HG03064 (cell line): ENCODE measurements around the gene SCARF2.
"Not testable (repeated sequence)": the region's sequence is repeated elsewhere in the genome, so short reads cannot be mapped to it uniquely, and the experiment has no call there.

Experiments used
- ATAC-seq: cut with Tn5 transposase; IDR thresholded peaks from one replicate; pipeline ENCODE4 v1.9.1; 2021; ENCODE audit warnings: low read depth; ENCODE audit not compliant: unreplicated experiment

SCARF2 gene

GRCh38 chr22:20437613-20438426, at the start of gene SCARF2:
TSS of gene SCARF2 (minus strand) at chr22:20437825. CDS start at chr22:20437754, 71 bp downstream.
- no peak for ATAC-seq

- no peak for ATAC-seq
These were observed 48.6 kb upstream of the SCARF2 start for GRCh38 chr22:20486229-20486628.

- ATAC-seq = no peak
These were observed 47.5 kb upstream of the SCARF2 start for GRCh38 chr22:20484948-20485683.

DNA sequence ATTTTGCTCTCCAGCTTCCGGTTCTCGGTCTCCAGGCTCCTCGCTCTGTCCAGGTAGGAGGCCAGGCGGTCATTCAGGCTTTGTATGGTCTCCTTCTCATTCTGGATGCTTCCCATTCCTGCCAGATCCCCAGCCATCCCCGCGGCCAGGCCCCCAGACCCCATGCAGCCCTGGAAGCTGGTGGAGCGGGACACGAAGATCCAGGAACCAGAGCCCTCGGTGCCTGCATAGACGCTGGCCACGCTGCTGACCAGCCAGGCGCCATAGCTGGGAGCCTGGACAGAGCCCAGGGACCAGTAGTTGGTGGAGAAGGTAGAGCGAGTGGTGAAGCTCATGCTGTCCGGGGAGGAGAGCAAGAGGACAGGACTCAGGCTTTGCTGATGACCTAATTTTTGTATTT, 46.1 kb upstream of the SCARF2 start:
- ATAC-seq = no peak

- not testable (repeated sequence) for ATAC-seq
These were observed 45.5 kb upstream of the SCARF2 start for GRCh38 chr22:20483143-20483506.

GRCh38 chr22:20479612-20480196, 42.1 kb upstream of the SCARF2 start:
- ATAC-seq = no peak

DNA sequence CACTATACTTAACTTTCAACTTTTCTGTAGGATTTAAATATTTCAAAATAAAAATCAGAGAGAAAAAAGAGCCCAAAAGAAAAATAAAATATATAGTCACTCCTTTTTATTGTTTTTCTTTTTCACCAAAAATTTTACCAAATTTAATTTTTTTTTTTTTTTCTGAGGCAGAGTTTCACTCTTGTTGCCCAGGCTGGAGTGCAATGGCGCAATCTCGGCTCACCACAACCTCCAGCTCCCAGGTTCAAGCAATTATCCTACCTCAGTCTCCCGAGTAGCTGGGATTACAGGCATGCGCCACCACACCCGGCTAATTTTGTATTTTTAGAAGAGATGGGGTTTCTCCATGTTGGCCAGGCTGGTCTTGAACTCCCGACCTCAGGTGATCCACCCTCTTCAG, 40.4 kb upstream of the SCARF2 start:
- not testable (repeated sequence) for ATAC-seq

DNA sequence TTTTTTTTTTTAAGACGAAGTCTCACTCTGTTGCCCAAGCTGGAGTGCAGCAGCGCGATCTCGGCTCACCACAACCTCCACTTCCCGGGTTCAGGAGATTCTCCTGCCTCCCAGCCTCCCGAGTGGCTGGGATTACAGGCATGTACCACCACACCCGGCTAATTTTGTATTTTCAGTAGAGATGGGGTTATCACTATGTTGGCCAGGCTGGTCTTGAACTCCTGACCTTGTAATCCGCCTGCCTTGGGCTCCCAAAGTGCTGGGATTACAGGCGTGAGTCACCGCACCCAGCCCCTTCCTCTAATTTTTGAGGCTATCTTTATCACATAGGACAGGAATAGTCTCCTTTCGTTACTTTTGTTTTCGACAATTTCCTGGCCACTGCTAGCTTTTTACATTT, 37.9 kb upstream of the SCARF2 start:
- ATAC-seq = not testable (repeated sequence)

GRCh38 chr22:20475115-20475436, 37.5 kb upstream of the SCARF2 start:
- no peak for ATAC-seq

DNA sequence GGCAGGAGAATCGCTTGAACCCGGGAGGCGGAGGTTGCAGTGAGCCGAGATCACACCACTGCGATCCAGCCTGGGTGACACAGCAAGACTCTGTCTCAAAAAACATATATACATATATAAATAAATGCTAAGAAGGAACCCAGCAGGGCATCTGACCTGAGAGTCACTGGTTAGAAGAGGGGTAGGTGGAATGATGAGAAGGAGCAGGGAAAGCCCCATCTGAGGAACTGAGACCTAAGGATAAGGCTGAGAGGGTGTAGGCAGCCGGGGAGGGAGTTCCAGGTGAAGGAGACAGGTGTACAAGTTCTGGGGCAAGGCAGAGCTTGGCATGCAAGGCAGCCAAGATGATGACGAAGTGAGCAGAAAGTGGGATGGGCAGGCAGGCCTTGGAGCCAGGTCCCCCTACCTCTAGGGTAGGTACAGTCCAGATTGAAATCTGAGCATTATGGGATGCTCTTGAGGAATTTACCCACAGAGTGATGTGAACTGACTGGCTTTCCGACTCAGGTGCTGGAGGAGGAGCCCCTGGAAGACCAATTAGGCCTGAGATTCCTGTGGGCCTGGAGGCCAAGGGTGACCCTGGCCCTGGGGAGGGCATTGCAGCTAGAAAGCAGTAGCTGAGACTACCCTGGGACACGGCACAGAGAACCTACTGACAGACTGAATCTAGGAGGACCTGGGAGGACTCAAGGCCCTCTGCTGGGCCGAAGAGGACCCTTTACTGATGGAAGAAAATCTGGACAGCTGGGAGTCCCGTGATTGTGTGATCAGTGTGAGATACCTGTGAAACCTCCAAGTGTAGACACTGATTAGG, 35.2 kb upstream of the SCARF2 start:
- no peak for ATAC-seq

DNA sequence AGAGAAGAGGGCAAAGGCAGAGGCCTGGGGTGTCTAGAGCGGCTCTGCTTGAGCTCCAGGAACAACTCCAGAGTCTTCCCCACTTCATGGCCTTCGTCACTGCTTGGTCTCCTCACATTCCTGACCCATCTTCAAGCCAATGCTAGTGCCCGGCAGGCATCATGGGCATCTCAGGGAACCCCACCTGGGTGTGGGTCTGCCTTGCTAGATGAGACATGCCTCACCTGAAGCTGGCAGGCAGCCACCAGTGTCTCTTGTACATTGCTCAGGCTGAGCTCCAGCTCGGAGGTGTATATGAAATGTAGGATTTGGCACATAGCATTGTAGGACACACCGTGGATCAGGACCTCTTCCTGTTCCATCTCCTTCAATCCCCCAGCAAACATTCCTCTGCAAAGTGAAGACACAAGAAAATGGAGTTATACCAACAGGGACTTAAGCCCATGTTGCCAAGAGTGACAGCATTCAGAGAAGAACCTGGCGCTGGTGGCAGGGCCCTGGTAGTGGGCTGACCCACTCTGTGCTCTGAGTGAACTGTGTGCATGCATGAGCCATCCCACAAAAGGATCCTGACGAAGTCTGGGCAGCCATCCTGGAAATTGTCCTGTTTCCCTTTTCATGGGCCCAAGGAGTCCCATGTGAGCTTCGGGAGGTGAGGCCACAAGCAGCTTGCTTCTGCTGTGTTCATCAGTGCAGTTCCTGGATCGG, 33.7 kb upstream of the SCARF2 start:
- no peak for ATAC-seq

- not testable (repeated sequence) for ATAC-seq
These were observed 32.9 kb upstream of the SCARF2 start for GRCh38 chr22:20470525-20470924.

DNA sequence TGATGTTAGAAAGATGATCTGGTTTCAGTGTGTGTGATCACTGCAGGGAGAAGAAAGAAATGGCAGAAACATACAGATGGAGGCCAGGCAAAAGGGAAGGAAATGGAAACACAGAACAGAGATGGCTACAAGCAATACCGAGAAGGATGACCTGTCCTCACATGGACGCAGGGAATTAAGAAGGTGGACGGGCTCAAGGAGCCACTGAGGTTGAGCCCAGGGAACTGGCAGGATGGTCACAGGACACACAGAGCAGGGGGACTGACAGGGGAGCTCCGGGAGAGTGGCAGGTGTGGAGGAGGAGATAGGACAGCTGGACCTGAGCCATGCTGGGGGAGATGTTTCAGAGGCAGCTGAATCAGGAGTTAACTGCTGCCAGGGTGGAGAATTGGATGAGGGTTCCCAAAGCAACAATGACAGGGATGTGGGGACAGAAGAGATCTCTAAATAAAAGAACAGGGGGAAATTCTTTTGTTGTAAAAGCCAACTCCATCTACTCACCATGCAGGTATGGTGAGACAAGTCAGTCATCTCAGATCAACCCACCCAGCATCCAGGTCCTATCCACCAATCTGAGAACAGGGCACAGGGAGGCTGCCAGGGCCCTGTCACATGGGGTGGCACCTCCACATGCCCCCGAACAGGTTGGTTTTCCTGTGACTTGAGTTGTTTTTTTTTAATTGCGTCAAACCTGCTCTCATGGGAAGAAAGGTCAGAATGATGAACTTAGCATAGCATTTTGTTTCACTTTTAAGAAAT, 31.7 kb upstream of the SCARF2 start:
- ATAC-seq = no peak

- no peak for ATAC-seq
These were observed 29.2 kb upstream of the SCARF2 start for GRCh38 chr22:20466659-20467379.

DNA sequence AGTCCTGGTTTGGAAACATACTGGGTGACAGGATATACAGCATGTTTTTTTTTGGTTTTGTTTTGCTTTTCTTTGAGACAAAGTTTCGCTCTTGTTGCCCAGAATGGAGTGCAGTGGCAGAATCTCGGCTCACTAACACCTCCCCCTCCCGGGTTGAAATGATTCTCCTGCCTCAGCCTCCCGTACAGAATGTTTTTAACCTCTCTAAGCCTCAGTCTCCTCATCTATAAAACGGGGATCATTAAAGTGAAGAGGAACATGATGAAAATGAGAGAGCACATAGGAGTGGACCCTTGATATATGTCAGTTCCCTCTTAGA, 28.1 kb upstream of the SCARF2 start:
- ATAC-seq = no peak

DNA sequence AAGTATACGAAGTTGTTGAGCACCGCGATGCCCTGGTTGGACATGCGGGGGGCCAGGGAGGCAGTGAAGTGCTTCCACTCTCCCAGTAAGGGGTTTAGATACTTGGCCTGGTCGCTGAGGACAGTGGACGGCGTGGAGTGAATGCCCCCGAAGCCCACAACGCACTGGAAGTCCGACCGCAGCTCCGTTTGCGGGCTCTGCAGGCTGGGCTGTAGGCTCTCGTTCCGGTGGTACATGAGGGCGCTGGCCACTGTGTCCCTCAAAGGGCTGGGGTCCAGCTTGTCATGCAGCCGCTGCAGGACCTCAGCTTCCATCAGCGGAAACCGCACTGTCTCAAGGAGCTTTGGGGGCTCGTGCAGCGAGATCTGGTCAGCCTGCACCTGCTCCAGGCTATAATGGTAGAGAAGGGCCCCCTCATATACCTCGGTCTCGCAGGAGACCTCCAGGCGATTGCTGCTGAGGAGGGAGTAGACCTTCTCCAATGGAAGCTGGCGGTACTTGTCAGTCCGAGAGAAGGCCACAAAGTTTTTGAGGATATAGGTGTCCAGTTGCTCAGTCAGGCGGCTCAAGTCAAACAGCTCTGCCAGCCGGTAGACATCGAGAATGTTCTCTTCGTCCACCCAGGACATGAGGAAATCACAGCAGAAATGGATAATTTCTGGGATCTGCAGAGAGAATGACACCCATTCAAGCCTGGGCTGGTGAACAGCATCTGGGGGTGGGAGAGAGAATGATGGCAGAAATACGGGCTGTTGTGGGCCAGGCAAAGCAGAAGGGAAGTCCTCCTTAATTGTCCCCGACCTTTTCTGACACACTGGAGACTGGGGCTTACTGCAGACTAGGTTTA, 27.5 kb upstream of the SCARF2 start:
- no peak for ATAC-seq

GRCh38 chr22:20464096-20464614, 26.5 kb upstream of the SCARF2 start:
- ATAC-seq = no peak
